ENCODE data around the gene TTC29. TPM values are rescaled to one million over a fixed set of nuclear protein-coding genes. Genes with fewer than 3 reads are reported as not detected.
"Not testable (repeated sequence)": the region's sequence is repeated elsewhere in the genome, so short reads cannot be mapped to it uniquely, and the experiment has no call there.

Gene TTC29
- total and polyA plus RNA-seq, 5 experiments from 2014 or later = not detected

- no peak overlapping the region for H3K27ac Mint-ChIP-seq
- no peaks in the 10 kb centered on the region for H3K4me1 Mint-ChIP-seq
- H3K27me3 Mint-ChIP-seq = peaks cover 1 to 19% (median 4%) of the 10 kb centered on the region in 5 donors
- no peaks in the 10 kb centered on the region for H3K9me3 Mint-ChIP-seq
- DNase-seq (no peak), ATAC-seq (no peak)
- no peaks in the 10 kb centered on the region for H3K36me3 Mint-ChIP-seq
- no peak overlapping the region for H3K4me3 Mint-ChIP-seq
- POLR2A ChIA-PET = no interaction called here
Observed at GRCh38 chr4:146787731-146788130, 157.9 kb downstream of the TTC29 start.

- POLR2A ChIA-PET = no interaction called here
- Mint-ChIP-seq H3K27me3 (peaks cover 0 to 46% (median 9%) of the 10 kb centered on the region in 5 donors), H3K27ac (peak overlapping the region in 1 of 10 donors; percentile 10), H3K4me3 (no peak overlapping the region), H3K9me3 (peaks cover 0 to 31% (median 4%) of the 10 kb centered on the region in 9 donors), H3K4me1 (no peaks in the 10 kb centered on the region), H3K36me3 (no peaks in the 10 kb centered on the region)
- ATAC-seq (no peak), DNase-seq (no peak)
Observed at GRCh38 chr4:146776691-146777090, 169.0 kb downstream of the TTC29 start.

- H3K36me3 Mint-ChIP-seq = peaks cover 0 to 6% (median 0%) of the 10 kb centered on the region in 3 donors
- H3K9me3 Mint-ChIP-seq = peaks cover 0 to 17% (median 7%) of the 10 kb centered on the region in 9 donors
- H3K27me3 Mint-ChIP-seq = peaks cover 0 to 3% (median 0%) of the 10 kb centered on the region in 5 donors
- DNase-seq (no peak), ATAC-seq (no peak)
- no peak overlapping the region for H3K27ac Mint-ChIP-seq
- H3K4me3 Mint-ChIP-seq = no peak overlapping the region
- POLR2A ChIA-PET = no interaction called here
- H3K4me1 Mint-ChIP-seq = no peaks in the 10 kb centered on the region
Observed at GRCh38 chr4:146763560-146763959, 182.1 kb downstream of the TTC29 start.

GRCh38 chr4:146762016-146762415, 183.6 kb downstream of the TTC29 start:
- no peak overlapping the region for H3K4me3 Mint-ChIP-seq
- peaks cover 0 to 32% (median 10%) of the 10 kb centered on the region in 9 donors for H3K9me3 Mint-ChIP-seq
- ATAC-seq (no peak), DNase-seq (no peak)
- peaks cover 0 to 11% (median 4%) of the 10 kb centered on the region in 5 donors for H3K27me3 Mint-ChIP-seq
- H3K36me3 Mint-ChIP-seq = peaks cover 0 to 17% (median 0%) of the 10 kb centered on the region in 3 donors
- H3K4me1 Mint-ChIP-seq = no peaks in the 10 kb centered on the region
- no peak overlapping the region for H3K27ac Mint-ChIP-seq
- POLR2A ChIA-PET = no interaction called here

GRCh38 chr4:146742416-146742815, 203.2 kb downstream of the TTC29 start:
- Mint-ChIP-seq H3K4me1 (no peaks in the 10 kb centered on the region), H3K27me3 (peaks cover 2 to 21% (median 10%) of the 10 kb centered on the region in 5 donors), H3K36me3 (no peaks in the 10 kb centered on the region), H3K4me3 (no peak overlapping the region), H3K9me3 (peaks cover 0 to 6% (median 0%) of the 10 kb centered on the region in 9 donors), H3K27ac (no peak overlapping the region)
- no peak for ATAC-seq
- DNase-seq = no peak
- POLR2A ChIA-PET = no interaction called here

GRCh38 chr4:146739182-146739581, 206.5 kb downstream of the TTC29 start:
- Mint-ChIP-seq H3K27me3 (peaks cover 3 to 17% (median 10%) of the 10 kb centered on the region in 5 donors), H3K36me3 (no peaks in the 10 kb centered on the region), H3K4me3 (no peak overlapping the region), H3K4me1 (no peaks in the 10 kb centered on the region), H3K9me3 (peaks cover 0 to 4% (median 0%) of the 10 kb centered on the region in 9 donors), H3K27ac (no peak overlapping the region)
- DNase-seq (no peak), ATAC-seq (no peak)
- POLR2A ChIA-PET = no interaction called here

GRCh38 chr4:146723519-146723918, 222.1 kb downstream of the TTC29 start:
- POLR2A ChIA-PET = not testable (repeated sequence)

GRCh38 chr4:146709956-146710355, 235.7 kb downstream of the TTC29 start:
- ATAC-seq (no peak), DNase-seq (no peak)
- Mint-ChIP-seq H3K27ac (no peak overlapping the region), H3K36me3 (no peaks in the 10 kb centered on the region), H3K4me3 (no peak overlapping the region), H3K4me1 (no peaks in the 10 kb centered on the region), H3K27me3 (peaks cover under 1 to 10% (median 7%) of the 10 kb centered on the region in 5 donors), H3K9me3 (peaks cover 0 to 2% (median 0%) of the 10 kb centered on the region in 9 donors)
- POLR2A ChIA-PET = no interaction called here

More at GRCh38 chr4:146723519-146723918, 222.1 kb downstream of the TTC29 start:
- DNase-seq, H3K9me3 Mint-ChIP-seq, H3K4me3 Mint-ChIP-seq, ATAC-seq, H3K27ac Mint-ChIP-seq, H3K4me1 Mint-ChIP-seq, H3K36me3 Mint-ChIP-seq: not testable (repeated sequence)
- H3K27me3 Mint-ChIP-seq = peaks cover 0 to 13% (median 2%) of the 10 kb centered on the region in 5 donors

GRCh38 chr4:146699910-146700309, 245.8 kb downstream of the TTC29 start:
- H3K27ac Mint-ChIP-seq = no peak overlapping the region
- peaks cover 0 to 7% (median under 1%) of the 10 kb centered on the region in 5 donors for H3K27me3 Mint-ChIP-seq
- no peak overlapping the region for H3K4me3 Mint-ChIP-seq
- H3K9me3 Mint-ChIP-seq = peaks cover 0 to 12% (median under 1%) of the 10 kb centered on the region in 9 donors
- ATAC-seq (no peak), DNase-seq (no peak)
- no peaks in the 10 kb centered on the region for H3K4me1 Mint-ChIP-seq
- H3K36me3 Mint-ChIP-seq = peaks cover 0 to 10% (median 0%) of the 10 kb centered on the region in 3 donors
- POLR2A ChIA-PET = no interaction called here

- DNase-seq = no peak
Observed at GRCh38 chr4:146674829-146675570, 270.7 kb downstream of the TTC29 start.

GRCh38 chr4:146663968-146664311, 281.7 kb downstream of the TTC29 start:
- DNase-seq, H3K4me3 Mint-ChIP-seq, POLR2A ChIA-PET, ATAC-seq, H3K36me3 Mint-ChIP-seq, H3K4me1 Mint-ChIP-seq: not testable (repeated sequence)
- peak overlapping the region in 1 of 10 donors; percentile 18 for H3K27ac Mint-ChIP-seq
- H3K27me3 Mint-ChIP-seq = peaks cover 17 to 26% (median 19%) of the 10 kb centered on the region in 5 donors
- peaks cover 0 to 14% (median 4%) of the 10 kb centered on the region in 9 donors for H3K9me3 Mint-ChIP-seq

More at GRCh38 chr4:146674829-146675570, 270.7 kb downstream of the TTC29 start:
- Mint-ChIP-seq H3K27me3 (peaks cover 4 to 30% (median 6%) of the 10 kb centered on the region in 5 donors), H3K9me3 (peaks cover 0 to 18% (median 11%) of the 10 kb centered on the region in 9 donors), H3K4me1 (no peaks in the 10 kb centered on the region), H3K27ac (no peak overlapping the region), H3K4me3 (no peak overlapping the region), H3K36me3 (no peaks in the 10 kb centered on the region)
- ATAC-seq = no peak
- POLR2A ChIA-PET = no interaction called here

- H3K4me3 Mint-ChIP-seq = no peak overlapping the region
- H3K9me3 Mint-ChIP-seq = peaks cover 0 to 14% (median 4%) of the 10 kb centered on the region in 9 donors
- peaks cover 0 to 5% (median 3%) of the 10 kb centered on the region in 3 donors for H3K36me3 Mint-ChIP-seq
- H3K27me3 Mint-ChIP-seq = peaks cover 27 to 46% (median 31%) of the 10 kb centered on the region in 5 donors
- ATAC-seq (no peak), DNase-seq (no peak)
- no peaks in the 10 kb centered on the region for H3K4me1 Mint-ChIP-seq
- POLR2A ChIA-PET = no interaction called here
- H3K27ac Mint-ChIP-seq = no peak overlapping the region
Observed at GRCh38 chr4:146661367-146661766, 284.3 kb downstream of the TTC29 start.
